ENCODE data around the gene SH2D6. TPM values are rescaled to one million over a fixed set of nuclear protein-coding genes. Genes with fewer than 3 reads are reported as not detected.

Gene SH2D6
- total RNA-seq, 1 experiment from 2014 or later, result 0.84 TPM

DNA sequence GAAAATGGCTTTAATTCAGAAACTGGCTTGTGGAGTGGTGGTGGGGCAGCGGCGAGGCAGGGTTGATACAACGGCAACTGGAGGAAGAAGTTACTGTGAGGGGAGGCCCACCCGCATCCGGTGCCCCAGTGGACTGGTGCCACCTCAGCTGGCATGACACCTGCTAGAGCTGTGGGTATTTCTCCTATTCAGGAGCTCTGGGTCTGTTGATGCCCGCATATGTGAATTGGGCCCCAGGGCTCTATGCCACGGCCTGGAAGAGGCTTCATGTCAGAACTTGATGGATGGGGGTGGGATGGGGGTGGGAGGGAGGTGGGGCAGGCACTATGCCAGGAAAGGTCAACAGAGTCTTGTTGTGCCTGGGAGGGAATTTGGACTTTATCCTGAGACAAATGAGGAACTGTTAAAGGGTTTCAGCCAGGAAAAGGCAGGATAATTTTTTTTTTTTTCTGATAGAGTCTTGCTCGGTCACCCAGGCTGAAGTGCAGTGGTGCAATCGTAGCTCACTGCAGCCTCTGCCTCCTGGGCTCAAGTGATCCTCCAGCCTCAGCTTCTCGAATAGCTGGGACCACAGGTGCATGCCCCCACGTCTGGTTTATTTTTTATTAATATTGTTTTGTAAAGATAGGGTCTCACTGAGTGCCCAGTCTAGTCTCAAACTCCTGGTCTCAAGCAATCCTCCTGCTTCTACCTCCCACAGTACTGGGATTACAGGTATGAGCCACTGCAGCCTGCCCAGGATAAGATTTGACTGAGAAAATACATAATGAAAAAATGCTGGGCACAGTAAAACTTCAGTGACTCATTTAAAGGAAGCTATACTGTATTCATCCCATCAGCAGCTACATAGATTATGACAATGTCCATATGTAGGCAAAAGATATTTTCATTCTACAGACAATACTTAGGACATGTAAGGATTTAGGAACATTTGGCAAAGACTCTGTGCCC, 52.6 kb downstream of the SH2D6 start:
- Mint-ChIP-seq H3K27ac (ENCODE audit: low read depth, unreplicated experiment) (no peak overlapping the region), H3K9me3 (ENCODE audit: unreplicated experiment) (no peaks in the 10 kb centered on the region), H3K4me3 (ENCODE audit: unreplicated experiment) (no peak overlapping the region), H3K36me3 (ENCODE audit: insufficient read depth, unreplicated experiment) (no peaks in the 10 kb centered on the region), H3K4me1 (ENCODE audit: insufficient read depth, unreplicated experiment) (peaks cover 25% of the 10 kb centered on the region), H3K27me3 (ENCODE audit: insufficient read depth, unreplicated experiment) (no peaks in the 10 kb centered on the region)
- ChIA-PET POLR2A (interaction anchor here (0.6 to 6.2 kb wide), 19 partner anchors 14 to 133 kb away, joined by 3 to 84 read pairs (median 4); partner anchors contain the start of genes ELMOD3 and MAT2A), CTCF (interaction anchor here (0.7 to 1.5 kb wide), 7 partner anchors 19 to 80 kb away, joined by 3 to 4 read pairs (median 3); no protein-coding TSS in a partner anchor)
- BruUV-seq (replicated peaks), result no TSS peak
- intact Hi-C loops (cut with micrococcal nuclease), result no loop called here
- peak; percentile 88 for DNase-seq (ENCODE audit: unreplicated experiment)
- TF ChIP-seq, protein P1, sequence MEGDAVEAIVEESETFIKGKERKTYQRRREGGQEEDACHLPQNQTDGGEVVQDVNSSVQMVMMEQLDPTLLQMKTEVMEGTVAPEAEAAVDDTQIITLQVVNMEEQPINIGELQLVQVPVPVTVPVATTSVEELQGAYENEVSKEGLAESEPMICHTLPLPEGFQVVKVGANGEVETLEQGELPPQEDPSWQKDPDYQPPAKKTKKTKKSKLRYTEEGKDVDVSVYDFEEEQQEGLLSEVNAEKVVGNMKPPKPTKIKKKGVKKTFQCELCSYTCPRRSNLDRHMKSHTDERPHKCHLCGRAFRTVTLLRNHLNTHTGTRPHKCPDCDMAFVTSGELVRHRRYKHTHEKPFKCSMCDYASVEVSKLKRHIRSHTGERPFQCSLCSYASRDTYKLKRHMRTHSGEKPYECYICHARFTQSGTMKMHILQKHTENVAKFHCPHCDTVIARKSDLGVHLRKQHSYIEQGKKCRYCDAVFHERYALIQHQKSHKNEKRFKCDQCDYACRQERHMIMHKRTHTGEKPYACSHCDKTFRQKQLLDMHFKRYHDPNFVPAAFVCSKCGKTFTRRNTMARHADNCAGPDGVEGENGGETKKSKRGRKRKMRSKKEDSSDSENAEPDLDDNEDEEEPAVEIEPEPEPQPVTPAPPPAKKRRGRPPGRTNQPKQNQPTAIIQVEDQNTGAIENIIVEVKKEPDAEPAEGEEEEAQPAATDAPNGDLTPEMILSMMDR (IDR thresholded peaks at IDR 0.05; ENCODE audit: unreplicated experiment), result no peak

GRCh38 chr2:85472261-85472660, 53.7 kb downstream of the SH2D6 start:
- intact Hi-C loops (cut with micrococcal nuclease), result no loop called here
- H3K36me3 Mint-ChIP-seq (ENCODE audit: insufficient read depth, unreplicated experiment), result no peaks in the 10 kb centered on the region
- no peak overlapping the region for H3K27ac Mint-ChIP-seq (ENCODE audit: low read depth, unreplicated experiment)
- no peaks in the 10 kb centered on the region for H3K9me3 Mint-ChIP-seq (ENCODE audit: unreplicated experiment)
- no TSS peak for BruUV-seq (replicated peaks)
- no peaks in the 10 kb centered on the region for H3K27me3 Mint-ChIP-seq (ENCODE audit: insufficient read depth, unreplicated experiment)
- peaks cover 18% of the 10 kb centered on the region for H3K4me1 Mint-ChIP-seq (ENCODE audit: insufficient read depth, unreplicated experiment)
- DNase-seq (ENCODE audit: unreplicated experiment), result no peak
- TF ChIP-seq, protein P1 (IDR thresholded peaks at IDR 0.05; ENCODE audit: unreplicated experiment), result no peak
- ChIA-PET POLR2A (interaction anchor here (0.7 to 6.2 kb wide), 15 partner anchors 14 to 118 kb away, joined by 3 to 84 read pairs (median 5); partner anchors contain the start of genes ELMOD3, MAT2A and RETSAT), CTCF (interaction anchor here (0.6 to 1.4 kb wide), 5 partner anchors 39 to 154 kb away, joined by 3 read pairs; no protein-coding TSS in a partner anchor)
- H3K4me3 Mint-ChIP-seq (ENCODE audit: unreplicated experiment), result no peak overlapping the region

- DNase-seq (ENCODE audit: unreplicated experiment), result no peak
- TF ChIP-seq, protein P1 (IDR thresholded peaks at IDR 0.05; ENCODE audit: unreplicated experiment), result no peak
- no peaks in the 10 kb centered on the region for H3K27me3 Mint-ChIP-seq (ENCODE audit: insufficient read depth, unreplicated experiment)
- ChIA-PET POLR2A (interaction anchor here (1.1 to 4.2 kb wide), 6 partner anchors 17 to 66 kb away, joined by 3 to 20 read pairs (median 4); no protein-coding TSS in a partner anchor), CTCF (interaction anchor here (0.6 kb wide), 1 partner anchor 122 kb away, joined by 3 read pairs; the partner anchor contains the start of gene RETSAT)
- no peaks in the 10 kb centered on the region for H3K36me3 Mint-ChIP-seq (ENCODE audit: insufficient read depth, unreplicated experiment)
- H3K4me1 Mint-ChIP-seq (ENCODE audit: insufficient read depth, unreplicated experiment), result no peaks in the 10 kb centered on the region
- intact Hi-C loops (cut with micrococcal nuclease), result no loop called here
- H3K9me3 Mint-ChIP-seq (ENCODE audit: unreplicated experiment), result no peaks in the 10 kb centered on the region
- no peak overlapping the region for H3K4me3 Mint-ChIP-seq (ENCODE audit: unreplicated experiment)
- BruUV-seq (replicated peaks), result no TSS peak
- no peak overlapping the region for H3K27ac Mint-ChIP-seq (ENCODE audit: low read depth, unreplicated experiment)
Measured at GRCh38 chr2:85475799-85476490, 57.4 kb downstream of the SH2D6 start.
